NCI-H2227 (cell line): Measurements from ENCODE around the gene SEMA5A.

Experiments
- DNase-seq: peaks from one replicate; lab custom pipeline; 2025; ENCODE audit not compliant: unreplicated experiment; lab: John Stamatoyannopoulos, UW

Gene SEMA5A

GRCh38 chr5:9523090-9523823, 22.6 kb downstream of the SEMA5A start:
- no peak for DNase-seq

GRCh38 chr5:9519537-9519936, 26.3 kb downstream of the SEMA5A start:
- no peak for DNase-seq

DNA sequence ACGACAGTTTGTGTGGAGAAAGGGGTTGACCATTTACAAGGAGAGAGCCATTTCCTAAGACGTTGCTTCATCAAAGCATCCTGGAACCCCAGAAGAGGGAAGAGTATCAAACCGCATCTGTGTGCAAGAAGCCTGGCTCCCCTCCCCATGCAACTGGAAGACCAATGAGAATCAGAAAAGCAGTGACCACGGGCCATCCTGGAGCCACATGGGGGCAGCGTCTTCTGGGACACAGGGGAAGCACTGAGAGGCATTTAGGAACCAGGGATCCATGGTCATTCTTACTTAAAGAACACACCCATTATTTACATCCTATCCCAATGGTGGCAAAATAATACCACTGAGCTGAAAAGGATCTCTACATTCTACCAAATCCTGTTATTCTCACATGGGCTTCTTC, 29.3 kb downstream of the SEMA5A start:
- no peak for DNase-seq

DNA sequence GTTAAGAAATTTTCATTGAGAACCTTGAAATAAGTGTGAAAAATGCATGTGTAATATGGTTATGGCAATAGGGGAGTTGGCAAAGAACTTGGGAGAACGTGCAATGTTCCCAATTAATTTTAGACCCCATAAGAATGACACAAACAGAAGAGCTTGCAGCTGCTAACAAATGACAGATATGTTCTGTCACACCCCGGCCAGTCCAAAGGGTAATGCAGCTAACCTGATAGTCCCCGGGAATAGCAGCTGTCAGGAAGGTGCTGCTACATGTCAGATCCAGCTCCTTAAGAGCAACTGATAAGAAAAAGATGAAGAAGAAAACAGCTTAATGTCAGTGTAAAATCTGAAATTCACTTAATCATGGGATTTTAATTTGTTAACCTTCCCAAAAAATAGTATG, 30.4 kb downstream of the SEMA5A start:
- DNase-seq, result no peak

DNA sequence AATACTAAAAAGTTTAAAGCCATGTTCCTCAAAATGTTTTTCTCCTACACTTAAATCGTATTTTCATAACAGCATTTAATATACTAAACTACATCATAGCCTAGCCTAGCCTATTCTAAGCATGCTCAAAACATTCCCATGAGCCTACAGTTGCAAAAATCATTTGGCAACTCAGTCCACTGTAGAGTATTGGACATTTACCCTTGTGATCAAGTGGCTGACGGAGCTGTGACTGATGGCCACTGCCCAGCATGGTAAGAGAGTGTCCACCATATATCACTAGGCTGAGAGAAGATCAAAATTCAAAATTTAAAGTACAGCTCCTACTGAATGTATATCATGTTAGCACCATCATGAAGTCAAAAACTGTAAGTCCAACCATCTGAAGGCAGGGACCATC, 30.9 kb downstream of the SEMA5A start:
- DNase-seq, result no peak

- no peak for DNase-seq
These were observed 32.0 kb downstream of the SEMA5A start for GRCh38 chr5:9513827-9514226.

GRCh38 chr5:9512457-9512856, 33.4 kb downstream of the SEMA5A start:
- DNase-seq, result no peak

- no peak for DNase-seq
These were observed 37.9 kb downstream of the SEMA5A start for GRCh38 chr5:9507974-9508373.

- DNase-seq, result no peak
These were observed 40.6 kb downstream of the SEMA5A start for GRCh38 chr5:9505225-9505624.

GRCh38 chr5:9502864-9503263, 43.0 kb downstream of the SEMA5A start:
- DNase-seq, result no peak

- no peak for DNase-seq
These were observed 43.6 kb downstream of the SEMA5A start for GRCh38 chr5:9502050-9502834.

- DNase-seq, result no peak
These were observed 45.2 kb downstream of the SEMA5A start for GRCh38 chr5:9500625-9501024.

GRCh38 chr5:9500193-9500592, 45.7 kb downstream of the SEMA5A start:
- DNase-seq, result no peak

DNA sequence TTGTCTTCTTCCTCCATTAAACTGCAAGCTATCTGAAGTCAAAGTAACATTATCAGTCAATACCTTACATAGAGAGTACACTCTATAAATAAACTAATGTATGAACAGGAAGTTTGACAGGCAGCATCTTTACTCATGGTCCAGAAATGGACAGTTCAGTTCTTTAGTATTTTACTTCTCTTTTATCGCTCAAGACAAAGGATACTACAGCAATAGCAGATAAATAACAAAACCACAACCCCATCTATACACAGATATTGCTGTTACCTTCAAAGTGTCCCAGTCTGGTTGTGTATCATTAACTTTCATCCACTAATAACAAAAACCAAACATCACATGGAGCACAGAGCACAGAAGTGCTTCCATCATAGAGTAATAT, 46.4 kb downstream of the SEMA5A start:
- DNase-seq, result no peak

DNA sequence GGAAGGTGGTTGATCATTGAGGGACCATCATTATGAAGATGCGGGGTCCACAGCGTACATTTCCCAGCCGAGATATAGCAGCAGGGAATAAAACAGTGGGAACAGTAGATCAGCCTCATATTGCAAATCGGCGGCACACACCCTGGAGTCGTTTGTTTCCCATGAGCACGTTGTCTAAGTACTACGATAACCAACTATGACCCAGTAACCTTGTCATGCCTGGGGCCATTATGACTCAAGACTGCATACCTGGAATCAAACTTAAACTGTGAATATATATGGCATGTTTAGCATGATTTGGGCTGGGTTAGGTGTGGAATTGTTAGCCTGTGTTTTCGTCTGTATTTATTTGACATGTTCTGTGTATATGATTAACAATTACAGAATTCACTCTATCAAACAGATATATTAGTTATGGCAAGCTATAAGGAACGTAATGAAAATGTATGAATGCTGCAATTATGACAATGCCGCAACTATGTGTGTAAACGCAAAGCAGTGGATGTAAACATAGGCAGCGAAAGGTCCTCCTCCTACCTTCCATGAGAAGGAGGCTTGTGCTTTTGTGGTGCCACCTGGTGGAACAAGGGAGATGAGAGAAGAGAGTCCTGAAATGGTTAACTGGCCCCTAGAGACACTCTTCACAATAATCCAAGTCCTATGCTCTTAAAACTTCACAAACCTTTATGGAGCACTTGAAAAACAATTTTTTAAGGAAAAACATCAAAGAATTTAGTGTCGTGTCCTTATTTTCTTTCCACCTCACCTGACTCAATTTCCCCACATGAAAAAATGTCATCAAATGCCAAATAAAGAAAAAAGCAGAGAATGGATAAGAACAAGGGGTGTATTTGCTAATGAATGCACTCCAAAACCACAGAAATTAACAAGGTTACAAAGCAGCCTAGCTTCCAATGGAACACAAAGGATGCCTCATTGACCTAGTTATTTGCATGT, 47.1 kb downstream of the SEMA5A start:
- DNase-seq, result no peak

GRCh38 chr5:9497347-9497746, 48.5 kb downstream of the SEMA5A start:
- no peak for DNase-seq

DNA sequence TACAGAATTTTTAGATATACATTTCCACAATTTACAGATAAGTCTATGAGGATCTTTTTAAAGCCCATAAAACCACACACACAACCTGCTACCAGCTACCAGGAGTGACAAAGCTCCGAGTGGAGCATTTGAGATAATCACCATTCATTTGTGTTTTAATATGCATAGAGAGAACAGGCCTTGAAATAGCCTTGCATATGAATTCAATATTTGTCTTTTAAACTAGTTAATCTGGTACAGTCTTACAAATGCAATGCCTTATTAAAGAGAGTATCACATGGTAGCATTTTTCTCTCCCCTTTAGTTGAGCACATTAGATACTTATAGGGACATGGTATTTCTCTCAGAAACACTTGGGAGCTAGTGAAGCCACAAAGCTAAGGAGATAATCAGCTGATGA, 49.1 kb downstream of the SEMA5A start:
- DNase-seq, result no peak

- DNase-seq, result no peak
These were observed 50.8 kb downstream of the SEMA5A start for GRCh38 chr5:9495121-9495520.

DNA sequence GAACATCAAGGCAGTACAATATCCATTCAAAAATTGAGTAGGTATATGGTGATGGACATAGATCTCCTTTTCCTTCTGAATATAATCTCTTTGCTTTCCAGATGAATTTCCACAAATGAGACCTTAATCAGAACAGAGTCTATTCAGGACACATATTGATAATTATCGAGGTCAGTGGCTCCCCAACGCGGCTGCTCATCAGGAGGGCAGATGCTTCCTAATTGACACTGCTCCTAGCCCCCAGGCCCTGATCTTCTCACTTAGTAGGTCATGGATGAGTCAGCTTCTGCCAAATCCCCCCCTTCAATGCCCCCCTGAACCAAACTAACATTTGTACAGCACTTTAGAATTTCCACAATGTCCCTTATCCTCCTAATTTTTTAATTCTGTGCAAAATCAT, 51.6 kb downstream of the SEMA5A start:
- DNase-seq, result no peak

DNA sequence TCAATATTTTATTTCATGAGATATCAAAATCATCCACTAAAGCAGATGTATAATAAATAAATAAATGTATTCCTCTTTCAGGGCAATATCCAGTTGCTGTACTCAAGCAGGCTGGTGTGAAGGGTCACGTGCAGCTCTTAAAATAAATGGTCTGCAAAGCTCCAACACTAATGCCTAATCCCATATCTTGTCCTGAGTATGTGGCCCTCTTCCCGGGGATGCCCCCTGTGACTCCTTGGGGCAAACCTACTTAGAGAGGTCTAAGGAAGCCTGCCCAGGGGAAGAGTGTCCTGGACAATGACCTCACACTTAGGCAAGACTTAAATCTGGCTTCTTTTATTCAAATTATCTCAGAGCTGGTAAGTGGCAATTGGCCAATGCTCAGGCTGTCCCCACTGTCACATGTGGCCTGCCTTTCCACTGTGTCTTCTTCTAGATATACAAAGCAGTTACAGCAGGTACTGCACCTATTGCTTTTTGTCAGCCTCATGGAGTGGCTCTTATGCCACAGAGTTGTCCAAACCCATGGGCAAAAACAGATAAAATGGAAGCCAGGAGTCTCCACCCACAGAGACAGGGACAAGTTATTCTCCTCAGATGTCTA, 55.3 kb downstream of the SEMA5A start:
- DNase-seq, result no peak

DNA sequence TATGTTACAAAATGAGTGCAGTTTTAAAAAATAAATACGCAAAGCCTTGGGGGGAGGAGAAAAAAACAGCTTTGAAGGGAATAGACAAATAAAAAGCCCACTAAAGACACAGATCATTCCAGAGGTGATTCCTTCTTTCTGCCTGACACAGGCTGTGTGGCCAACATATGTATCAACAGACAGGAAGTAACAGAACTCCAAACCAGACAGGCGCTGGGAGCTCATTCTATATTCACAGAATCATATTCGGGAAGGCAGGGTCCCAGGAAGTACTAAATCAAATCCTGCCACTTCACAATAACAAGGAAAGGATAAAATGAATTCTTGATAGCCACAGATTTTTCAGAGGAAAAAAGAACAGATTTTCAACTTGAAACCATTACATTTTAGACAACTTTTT, 62.1 kb downstream of the SEMA5A start:
- DNase-seq, result no peak
